GM18909 (cell line): Measurements from ENCODE around the gene MRPS9.
A peak's percentile ranks its signal among the peaks of the same experiment; 100 is the strongest.

Experiments
- ATAC-seq: cut with Tn5 transposase; IDR thresholded peaks from one replicate; pipeline ENCODE4 v1.9.1; 2021; ENCODE audit warnings: mild to moderate bottlenecking; ENCODE audit not compliant: unreplicated experiment, poor library complexity

Gene MRPS9

DNA sequence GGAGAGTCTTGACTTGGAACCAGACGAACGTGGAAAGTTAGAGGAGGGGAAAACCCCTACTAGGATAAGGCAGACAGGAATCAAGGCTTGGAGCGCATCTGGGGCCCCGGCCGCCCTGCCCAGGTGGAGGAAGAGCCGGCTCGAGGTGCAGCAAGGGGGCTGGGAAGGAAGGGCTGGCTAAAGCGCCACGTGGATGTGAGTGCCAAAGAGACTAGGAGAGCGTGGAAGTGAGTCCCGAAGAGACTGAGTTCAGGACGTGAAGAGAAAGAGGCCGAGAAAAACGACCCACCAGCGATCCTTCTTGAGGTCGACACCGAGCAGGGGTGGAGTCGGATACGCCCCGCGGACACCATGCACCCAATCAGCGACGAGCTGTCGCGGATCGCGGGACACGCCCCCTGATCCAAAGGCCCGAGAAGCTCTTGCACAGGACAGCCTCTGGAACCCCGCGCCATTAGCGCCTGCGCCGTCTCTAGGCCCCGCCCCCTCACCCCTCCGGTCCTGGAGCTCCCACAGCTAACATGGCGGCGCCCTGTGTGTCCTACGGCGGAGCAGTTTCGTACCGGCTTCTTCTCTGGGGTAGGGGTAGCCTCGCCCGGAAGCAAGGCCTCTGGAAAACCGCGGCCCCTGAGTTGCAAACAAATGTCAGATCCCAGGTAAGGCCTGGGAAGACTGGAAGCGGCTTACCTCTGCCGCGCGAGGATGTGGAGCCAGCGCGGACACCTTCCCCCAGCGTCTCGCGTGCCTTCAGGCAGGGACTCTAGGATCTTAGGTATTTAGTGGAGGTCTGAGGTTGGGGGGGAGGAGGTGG, at the start of gene MRPS9:
Gene MRPS9 (plus strand): TSS at position 498 of the 811 bp plus-strand sequence. CDS start 24 bp downstream, at position 522.
- ATAC-seq: peak; percentile 100

DNA sequence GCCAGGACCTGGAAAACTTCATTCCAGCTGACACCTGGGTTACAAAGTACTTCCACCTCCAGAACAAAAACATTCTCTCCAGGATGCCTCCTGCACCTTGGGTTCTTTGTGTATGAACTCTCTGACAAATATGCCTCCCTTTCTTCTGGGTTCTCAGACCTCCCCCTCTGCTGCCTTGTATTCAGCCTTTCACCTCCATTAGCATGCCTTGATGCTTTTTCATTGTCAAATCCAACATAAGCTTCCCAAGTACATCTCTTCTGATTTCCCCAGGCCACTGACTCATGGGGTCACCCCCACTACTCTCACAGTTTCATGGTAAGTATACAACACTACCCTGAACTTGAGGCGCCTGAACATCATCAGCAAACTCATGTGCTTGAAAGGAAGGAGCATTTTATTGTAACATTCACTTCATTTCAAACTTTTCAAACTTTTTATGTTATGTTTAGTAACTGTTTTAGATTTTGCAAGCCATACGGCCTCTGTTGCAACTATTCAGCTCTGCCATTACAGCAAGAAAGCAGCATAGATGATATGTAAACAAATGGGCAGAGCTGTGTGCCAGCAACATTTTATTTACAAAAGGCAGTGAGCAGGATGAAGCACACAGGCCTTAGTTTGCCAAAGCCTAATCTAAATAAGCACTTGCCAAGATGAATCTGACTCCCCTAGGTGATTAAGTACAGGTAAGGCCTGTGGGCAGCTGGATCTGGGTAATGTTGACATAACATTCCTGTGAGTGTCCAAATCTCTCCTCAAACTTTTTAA, 32.5 kb upstream of the MRPS9 start:
- ATAC-seq: no peak

DNA sequence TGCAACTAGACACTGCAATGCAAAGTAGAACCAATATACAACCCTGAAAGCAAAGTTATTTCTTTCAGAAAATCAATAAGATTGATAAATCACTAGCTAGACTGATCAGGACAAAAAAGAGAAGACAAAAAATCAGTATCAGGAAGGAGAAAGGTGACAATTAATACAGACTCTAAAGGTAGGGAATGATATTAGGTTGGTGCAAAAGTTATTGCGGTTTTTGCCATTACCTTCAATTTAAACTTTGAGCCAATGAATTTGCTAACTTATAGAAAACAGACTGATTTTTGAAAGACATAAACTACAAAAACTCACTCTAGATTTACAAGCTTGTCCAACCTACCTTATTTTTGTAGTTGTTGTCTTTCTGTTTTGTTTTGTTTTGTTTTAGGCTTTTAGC, 30.5 kb upstream of the MRPS9 start:
- ATAC-seq: no peak

GRCh38 chr2:105032476-105032875, 5.4 kb upstream of the MRPS9 start:
- no peak for ATAC-seq

DNA sequence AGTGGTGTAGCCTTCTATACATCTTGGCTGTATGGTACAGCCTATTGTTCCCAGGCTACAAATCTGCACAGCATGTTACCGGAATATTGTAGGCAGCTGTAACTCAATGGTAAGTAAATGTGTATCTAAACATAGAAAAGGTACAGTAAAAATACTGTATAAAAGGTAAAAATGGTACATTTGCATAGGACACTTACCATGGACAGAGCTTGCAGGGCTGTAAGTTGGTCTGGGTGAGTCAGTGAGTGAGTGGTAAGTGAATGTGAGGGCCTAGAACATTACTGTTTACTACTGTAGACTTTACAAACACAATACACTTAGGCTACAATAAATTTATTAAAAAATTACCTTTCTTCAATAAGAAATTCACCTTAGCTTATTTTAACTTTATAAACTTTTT, 3.7 kb upstream of the MRPS9 start:
- no peak for ATAC-seq

- ATAC-seq: no peak
Measured at GRCh38 chr2:105038383-105039061, 653 bp downstream of the MRPS9 start.

- no peak for ATAC-seq
Measured at GRCh38 chr2:105039559-105039958, 1.7 kb downstream of the MRPS9 start.

DNA sequence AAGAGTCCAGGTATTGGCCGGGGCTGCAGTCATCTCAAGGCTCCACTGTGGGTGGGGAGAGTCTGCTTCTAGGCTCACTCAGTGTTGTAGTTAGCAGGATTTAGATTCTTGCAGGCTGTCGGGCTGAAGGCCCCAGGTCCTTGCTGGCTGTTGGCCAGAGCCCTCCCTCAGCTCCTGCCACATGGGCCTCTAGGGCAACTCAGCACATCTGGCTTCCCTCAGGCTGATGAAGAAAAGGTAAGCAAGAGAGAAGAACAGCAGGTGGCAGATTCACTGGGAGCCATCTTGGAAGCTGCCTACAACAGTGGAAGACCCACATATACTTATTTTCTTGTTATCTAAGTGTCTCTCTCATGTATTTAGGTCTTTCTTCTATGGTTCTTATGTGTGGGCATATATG, 4.3 kb downstream of the MRPS9 start:
- no peak for ATAC-seq

DNA sequence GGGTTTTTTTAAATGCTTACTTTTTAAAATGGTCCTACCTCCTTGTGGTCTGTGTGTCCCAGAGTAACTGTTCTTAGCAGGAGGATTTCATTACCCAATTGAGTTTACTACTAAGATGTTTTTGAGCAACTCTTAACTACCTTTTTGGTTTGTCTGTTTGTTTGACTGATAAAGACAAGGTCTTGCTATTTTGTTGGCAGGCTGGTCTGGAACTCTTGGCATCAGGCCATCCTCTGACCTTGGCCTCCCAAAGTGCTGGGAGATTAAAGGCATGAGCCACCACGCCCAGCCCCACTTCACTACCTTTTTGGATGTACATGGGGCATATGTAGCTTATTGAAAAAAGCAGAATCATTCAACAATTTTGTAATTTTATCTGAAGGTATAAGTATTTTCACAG, 14.9 kb downstream of the MRPS9 start:
- ATAC-seq: no peak

DNA sequence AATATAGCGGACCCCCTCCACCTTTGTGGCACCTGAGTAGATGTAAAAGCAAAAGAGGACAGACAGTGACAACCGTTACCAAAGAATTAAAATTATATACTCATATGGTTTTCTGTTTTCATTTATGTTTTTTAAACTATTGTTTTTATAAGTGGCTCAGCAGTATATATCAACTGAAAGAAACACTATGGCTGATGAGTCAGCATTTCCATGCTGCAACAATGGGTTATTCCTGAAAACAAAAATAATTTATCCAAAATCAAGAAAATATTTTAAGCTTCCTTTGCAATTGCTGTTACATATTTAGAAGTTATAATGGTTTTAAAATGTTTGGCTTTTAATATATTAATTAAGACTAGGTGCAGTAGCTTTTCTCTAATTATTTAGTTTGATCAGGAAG, 17.7 kb downstream of the MRPS9 start:
- ATAC-seq: no peak

GRCh38 chr2:105056245-105056644, 18.4 kb downstream of the MRPS9 start:
- no peak for ATAC-seq

DNA sequence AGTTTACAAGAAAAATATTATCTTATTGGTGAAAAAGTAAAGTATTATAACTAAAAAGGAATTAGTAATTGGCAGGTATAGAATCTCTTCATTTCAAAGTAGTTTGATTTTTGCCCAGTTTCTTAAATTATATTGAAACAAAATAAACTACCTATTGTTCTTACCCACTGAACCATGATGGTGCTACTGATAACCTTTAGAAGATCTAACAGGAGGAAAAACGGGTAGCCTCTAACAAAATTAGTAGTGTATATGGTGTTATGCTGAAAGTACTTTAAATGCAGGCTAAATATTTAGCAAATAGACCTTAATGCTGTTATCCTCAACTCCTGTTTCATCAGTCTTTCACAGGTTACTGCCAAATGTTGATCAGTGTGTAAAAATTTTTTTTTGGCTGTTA, 19.1 kb downstream of the MRPS9 start:
- ATAC-seq: no peak

DNA sequence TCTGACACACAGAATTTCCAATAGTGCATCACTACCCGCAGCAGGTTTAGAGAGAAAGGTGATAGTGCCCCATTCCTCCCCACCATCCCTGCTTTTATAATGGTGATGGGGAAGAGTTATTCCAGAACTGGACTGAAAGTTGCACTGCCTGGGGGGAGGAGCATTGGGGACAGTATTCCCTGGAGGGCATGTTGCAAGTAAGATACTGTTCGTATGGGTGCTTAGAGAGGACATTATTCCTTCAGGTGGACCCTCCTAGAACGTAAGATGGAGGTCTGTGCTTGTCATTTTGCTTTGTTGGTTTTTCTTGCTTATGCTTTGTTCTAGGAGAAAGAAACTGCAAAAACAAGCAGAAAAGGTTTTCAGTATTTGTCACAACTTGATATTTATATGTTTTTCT, 23.7 kb downstream of the MRPS9 start:
- ATAC-seq: no peak

DNA sequence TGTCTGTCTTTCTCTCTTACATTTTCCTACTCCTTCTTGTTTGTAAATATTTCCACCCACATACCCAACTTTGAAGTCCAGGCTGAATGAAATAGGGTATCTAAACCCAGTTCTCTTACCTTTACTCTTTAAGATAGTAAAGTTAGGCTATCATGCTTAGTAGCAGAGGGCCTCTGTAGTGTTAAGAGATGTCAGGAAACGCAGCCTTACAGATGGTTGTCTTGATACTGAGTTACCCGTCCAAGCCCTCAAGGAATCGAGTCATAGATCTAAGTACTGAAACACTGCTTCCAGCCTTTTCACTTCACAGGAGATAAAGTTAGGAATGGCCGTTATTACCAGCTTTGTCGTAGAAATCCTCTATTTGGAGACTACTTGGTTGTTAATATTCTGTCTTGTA, 24.3 kb downstream of the MRPS9 start:
- ATAC-seq: no peak

GRCh38 chr2:105068387-105068786, 30.5 kb downstream of the MRPS9 start:
- ATAC-seq: no peak

- ATAC-seq: no peak
Measured at GRCh38 chr2:105068875-105069274, 31.0 kb downstream of the MRPS9 start.

DNA sequence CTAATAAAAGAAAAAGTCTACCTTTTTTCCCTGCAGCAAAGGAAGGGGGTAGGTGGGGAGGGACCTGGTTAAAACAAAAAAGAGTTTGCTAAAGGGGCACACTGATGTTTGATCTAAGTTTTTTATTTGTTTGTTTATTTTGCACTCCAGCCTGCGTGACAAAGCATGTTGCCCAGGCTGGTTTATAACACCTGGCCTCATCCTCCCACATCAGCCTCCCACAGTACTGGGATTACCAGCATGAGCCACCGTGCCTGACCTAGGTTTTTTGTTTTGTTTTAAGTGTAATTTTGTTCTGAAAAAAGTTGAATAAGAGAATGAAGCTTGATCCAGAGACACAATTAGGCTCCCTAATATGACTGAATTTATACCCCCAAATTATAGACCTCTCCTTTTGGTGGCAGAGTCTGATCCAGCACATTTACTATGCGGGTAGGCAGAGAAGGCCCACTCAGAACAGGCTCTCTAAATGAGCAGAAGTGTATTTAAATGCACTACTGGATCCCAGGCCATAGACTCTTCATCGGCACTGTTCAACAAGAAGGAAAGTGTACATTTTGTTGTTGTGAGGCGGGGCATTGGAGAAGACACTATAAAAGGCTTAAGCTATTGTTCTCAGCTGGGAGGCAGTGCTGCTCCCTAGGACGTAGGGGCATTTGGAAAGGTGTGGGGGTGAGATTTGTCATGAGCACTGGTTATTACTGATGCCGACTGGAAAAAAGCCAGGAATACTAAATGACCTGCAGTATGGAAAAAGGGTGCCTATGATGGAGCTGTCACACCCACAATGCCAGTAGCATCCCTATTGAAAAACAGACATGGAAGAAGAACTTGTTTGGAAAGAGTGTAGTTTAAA, 32.4 kb downstream of the MRPS9 start:
- no peak for ATAC-seq

- ATAC-seq: no peak
Measured at GRCh38 chr2:105071379-105071778, 33.5 kb downstream of the MRPS9 start.

DNA sequence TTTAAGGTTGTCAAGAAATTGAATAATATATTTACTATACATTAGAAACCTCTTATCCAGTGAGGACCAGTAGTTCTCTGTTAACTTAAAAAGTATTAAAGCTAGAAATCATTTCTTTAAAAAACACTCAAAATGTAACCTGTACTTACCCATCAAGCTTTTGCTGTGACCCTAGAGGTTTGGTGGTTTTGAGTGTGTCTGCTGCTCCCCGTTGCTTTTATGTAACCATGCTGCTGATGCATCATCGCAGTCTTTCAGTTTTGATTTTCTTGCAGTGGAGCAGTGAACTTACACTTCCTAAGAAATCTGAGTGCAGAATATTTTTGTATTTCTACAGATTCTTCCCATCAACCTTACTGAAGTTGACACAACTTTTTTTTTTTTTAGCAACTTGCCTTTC, 34.2 kb downstream of the MRPS9 start:
- peak; percentile 84 for ATAC-seq

DNA sequence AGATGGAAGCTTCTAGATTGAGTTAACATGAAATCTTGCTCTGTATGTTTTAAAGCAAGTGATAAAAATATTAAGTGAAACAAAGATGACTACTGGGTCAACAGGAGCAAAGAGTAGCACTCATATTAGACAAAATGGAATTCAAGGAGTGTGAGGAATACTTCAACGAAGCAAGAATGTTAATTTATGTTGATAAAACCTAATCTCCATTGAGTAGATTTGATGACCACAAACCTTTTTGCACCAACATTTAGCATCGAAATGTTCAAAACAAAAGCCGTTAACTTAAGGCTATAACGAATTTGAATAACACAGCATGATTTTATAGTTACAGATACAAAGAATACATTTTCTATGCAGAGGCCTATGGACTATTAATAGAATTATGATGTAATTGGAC, 35.7 kb downstream of the MRPS9 start:
- ATAC-seq: no peak
